Measurements from ENCODE around the gene COBL. TPM values are rescaled to one million over a fixed set of nuclear protein-coding genes. Genes with fewer than 3 reads are reported as not detected.

Gene COBL
- polyA plus RNA-seq, 3 donors = not detected

DNA sequence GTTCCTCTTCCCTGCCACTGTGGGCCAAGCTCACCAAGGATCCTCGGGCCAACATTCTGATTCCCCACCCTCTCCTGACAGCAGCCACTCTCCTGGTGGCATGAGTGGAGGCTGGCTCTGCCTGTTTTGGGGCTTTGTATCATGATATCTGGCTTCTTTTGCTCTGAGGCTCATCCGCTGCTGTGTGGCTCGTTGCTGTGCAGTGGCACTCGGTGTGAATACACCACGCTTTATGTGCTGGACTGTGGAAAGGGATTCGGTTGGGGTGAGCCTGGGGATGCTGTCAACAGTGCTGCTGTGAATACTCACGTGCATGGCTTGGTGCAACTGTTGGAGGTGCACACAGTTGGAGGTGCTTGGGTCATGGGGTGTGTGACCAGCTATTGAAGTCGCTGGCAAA lies 208.5 kb downstream of the COBL start:
- H3K4me1 ChIP-seq (ENCODE audit: control insufficient read depth in 1 of 2, insufficient read depth in 2 of 2, low read length in 2 of 2) = no peaks in the 10 kb centered on the region
- Mint-ChIP-seq H3K27me3 (ENCODE audit: low read depth in 3 of 3) (peaks cover 0 to 4% (median 0%) of the 10 kb centered on the region in 3 donors), H3K4me1 (no peaks in the 10 kb centered on the region), H3K9me3 (no peaks in the 10 kb centered on the region), H3K4me3 (no peak overlapping the region), H3K27ac (no peak overlapping the region), H3K36me3 (no peaks in the 10 kb centered on the region)
- H3K79me2 ChIP-seq (ENCODE audit: insufficient read depth, low read length) = no peaks in the 10 kb centered on the region
- H4K20me1 ChIP-seq (ENCODE audit: insufficient read depth, low read length) = no peaks in the 10 kb centered on the region
- H3K4me3 ChIP-seq (replicated peaks in 1 of 3; ENCODE audit: low read depth in 2 of 3, low read length in 3 of 3) = no peak overlapping the region
- no peaks in the 10 kb centered on the region for H3K9me3 ChIP-seq (replicated peaks in 1 of 2; ENCODE audit: control insufficient read depth in 1 of 2, insufficient read depth in 1 of 2, low read length in 2 of 2)
- intact Hi-C loops (cut with micrococcal nuclease) = no loop called here
- H3K9ac ChIP-seq (ENCODE audit: insufficient read depth, low read length, poor library complexity, severe bottlenecking) = no peak overlapping the region
- no peak overlapping the region for H3K4me2 ChIP-seq (replicated peaks; ENCODE audit: extremely low read depth, low read length, poor library complexity, severe bottlenecking)
- TF ChIP-seq, protein P1, sequence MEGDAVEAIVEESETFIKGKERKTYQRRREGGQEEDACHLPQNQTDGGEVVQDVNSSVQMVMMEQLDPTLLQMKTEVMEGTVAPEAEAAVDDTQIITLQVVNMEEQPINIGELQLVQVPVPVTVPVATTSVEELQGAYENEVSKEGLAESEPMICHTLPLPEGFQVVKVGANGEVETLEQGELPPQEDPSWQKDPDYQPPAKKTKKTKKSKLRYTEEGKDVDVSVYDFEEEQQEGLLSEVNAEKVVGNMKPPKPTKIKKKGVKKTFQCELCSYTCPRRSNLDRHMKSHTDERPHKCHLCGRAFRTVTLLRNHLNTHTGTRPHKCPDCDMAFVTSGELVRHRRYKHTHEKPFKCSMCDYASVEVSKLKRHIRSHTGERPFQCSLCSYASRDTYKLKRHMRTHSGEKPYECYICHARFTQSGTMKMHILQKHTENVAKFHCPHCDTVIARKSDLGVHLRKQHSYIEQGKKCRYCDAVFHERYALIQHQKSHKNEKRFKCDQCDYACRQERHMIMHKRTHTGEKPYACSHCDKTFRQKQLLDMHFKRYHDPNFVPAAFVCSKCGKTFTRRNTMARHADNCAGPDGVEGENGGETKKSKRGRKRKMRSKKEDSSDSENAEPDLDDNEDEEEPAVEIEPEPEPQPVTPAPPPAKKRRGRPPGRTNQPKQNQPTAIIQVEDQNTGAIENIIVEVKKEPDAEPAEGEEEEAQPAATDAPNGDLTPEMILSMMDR (IDR thresholded peaks at IDR 0.05) = no peak
- DNase-seq = no peak
- H3K27ac ChIP-seq (ENCODE audit: low read depth in 1 of 2, low read length in 2 of 2) = no peak overlapping the region
- WGBS (ENCODE audit: insufficient coverage) = 98% methylated on average over 6 of the region's 8 CpGs
- no peaks in the 10 kb centered on the region for H3K27me3 ChIP-seq (ENCODE audit: control insufficient read depth in 2 of 2, insufficient read depth in 2 of 2, low read length in 2 of 2)
- H2AFZ ChIP-seq (ENCODE audit: insufficient read depth, low read depth, low read length, poor library complexity, severe bottlenecking) = no peak overlapping the region
- H3K36me3 ChIP-seq (replicated peaks in 1 of 2; ENCODE audit: control insufficient read depth in 1 of 2, insufficient read depth in 2 of 2, low read length in 2 of 2) = no peaks in the 10 kb centered on the region

DNA sequence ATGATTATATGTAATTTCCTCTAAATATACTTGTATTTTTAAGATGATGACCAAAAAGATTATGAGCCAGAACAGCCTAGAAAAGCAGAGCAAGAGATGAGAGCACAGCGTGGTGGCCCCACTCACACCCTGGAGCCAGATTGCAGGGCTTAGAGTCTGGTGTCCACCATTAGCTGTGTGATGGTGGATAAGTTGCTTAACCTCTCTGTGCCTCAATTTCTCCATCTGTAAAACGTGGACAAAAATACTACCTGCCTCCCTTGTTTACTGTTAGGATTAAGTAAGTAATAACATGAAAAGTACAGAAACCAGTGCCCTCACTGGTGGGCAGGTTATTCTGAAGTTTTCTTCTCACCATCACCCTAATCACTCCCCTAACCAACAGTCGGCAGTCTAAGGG lies 212.3 kb downstream of the COBL start:
- Mint-ChIP-seq H3K4me3 (no peak overlapping the region), H3K9me3 (peaks cover 0 to 3% (median 0%) of the 10 kb centered on the region in 7 donors), H3K36me3 (no peaks in the 10 kb centered on the region), H3K4me1 (no peaks in the 10 kb centered on the region), H3K27me3 (ENCODE audit: low read depth in 3 of 3) (peaks cover 0 to 5% (median 0%) of the 10 kb centered on the region in 3 donors), H3K27ac (no peak overlapping the region)
- no CpG with 5 or more reads among the region's 3 CpGs for WGBS (ENCODE audit: insufficient coverage)
- Histone ChIP-seq H3K27me3 (ENCODE audit: control insufficient read depth in 2 of 2, insufficient read depth in 2 of 2, low read length in 2 of 2) (no peaks in the 10 kb centered on the region), H3K27ac (ENCODE audit: low read depth in 1 of 2, low read length in 2 of 2) (no peak overlapping the region), H4K20me1 (ENCODE audit: insufficient read depth, low read length) (no peaks in the 10 kb centered on the region), H3K36me3 (replicated peaks in 1 of 2; ENCODE audit: control insufficient read depth in 1 of 2, insufficient read depth in 2 of 2, low read length in 2 of 2) (no peaks in the 10 kb centered on the region), H3K9ac (ENCODE audit: insufficient read depth, low read length, poor library complexity, severe bottlenecking) (no peak overlapping the region), H3K4me3 (replicated peaks in 1 of 3; ENCODE audit: low read depth in 2 of 3, low read length in 3 of 3) (no peak overlapping the region), H3K79me2 (ENCODE audit: insufficient read depth, low read length) (no peaks in the 10 kb centered on the region), H3K4me1 (ENCODE audit: control insufficient read depth in 1 of 2, insufficient read depth in 2 of 2, low read length in 2 of 2) (no peaks in the 10 kb centered on the region), H3K9me3 (replicated peaks in 1 of 2; ENCODE audit: control insufficient read depth in 1 of 2, insufficient read depth in 1 of 2, low read length in 2 of 2) (no peaks in the 10 kb centered on the region), H2AFZ (ENCODE audit: insufficient read depth, low read depth, low read length, poor library complexity, severe bottlenecking) (no peak overlapping the region), H3K4me2 (replicated peaks; ENCODE audit: extremely low read depth, low read length, poor library complexity, severe bottlenecking) (no peak overlapping the region)
- intact Hi-C loops (cut with micrococcal nuclease) = no loop called here
- TF ChIP-seq, protein P1 (IDR thresholded peaks at IDR 0.05) = no peak
- no peak for DNase-seq

All from CD14-positive monocyte (primary cell).